Lower leg skin (tissue), 3 donors: ENCODE results near the gene FAM180B.

Source experiments
- CTCF ChIP-seq, 3 donors: fragments of 450-650 bp; IDR thresholded peaks; one replicate each; pipeline ENCODE4 v1.5.1; 2016; ENCODE audit warnings: antibody characterized with exemption in 3 of 3, mild to moderate bottlenecking in 3 of 3, moderate library complexity in 2 of 3
- POLR2A ChIP-seq, 2 donors: fragments of 450-650 bp; IDR thresholded peaks; one replicate each; pipeline ENCODE4 v1.6.1; 2016 to 2017; ENCODE audit warnings: antibody characterized with exemption in 2 of 2, mild to moderate bottlenecking in 1 of 2, moderate library complexity in 1 of 2

DNA sequence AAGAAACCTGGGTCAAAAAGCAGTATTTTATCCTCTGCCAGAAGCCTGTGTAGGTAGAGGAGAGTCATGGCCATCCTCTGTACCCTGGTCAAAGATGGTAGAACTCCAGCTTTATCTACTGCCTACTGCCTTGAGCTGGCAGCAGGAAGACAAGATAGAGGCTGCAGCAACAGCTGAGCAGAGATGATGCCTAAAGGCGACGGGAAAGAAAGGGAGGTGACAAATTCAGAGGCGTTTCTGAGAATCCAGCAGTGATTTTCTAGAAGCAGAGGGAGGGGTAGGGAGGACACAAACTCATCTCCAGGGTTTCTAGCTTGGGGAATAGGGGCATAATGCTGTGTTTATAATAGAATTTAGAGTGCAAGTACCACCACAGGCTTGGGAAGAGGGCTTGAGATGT lies 23.2 kb downstream of the FAM180B start:
- TF ChIP-seq CTCF (IDR thresholded peaks at IDR 0.05) (no peak), POLR2A (IDR thresholded peaks at IDR 0.05) (no peak)
